C4-2B (cell line): ENCODE measurements around the gene LURAP1L.

ENCODE experiments used
- ZFX ChIP-seq: fragments of 450-650 bp; IDR thresholded peaks from 2 replicates; pipeline ENCODE4 v1.6.1; 2017
- TF ChIP-seq, protein P1 (sequence below): fragments of 450-650 bp; conservative IDR thresholded peaks from 2 replicates; pipeline ENCODE4 v1.5.1; 2017; ENCODE audit warnings: mild to moderate bottlenecking

DNA sequence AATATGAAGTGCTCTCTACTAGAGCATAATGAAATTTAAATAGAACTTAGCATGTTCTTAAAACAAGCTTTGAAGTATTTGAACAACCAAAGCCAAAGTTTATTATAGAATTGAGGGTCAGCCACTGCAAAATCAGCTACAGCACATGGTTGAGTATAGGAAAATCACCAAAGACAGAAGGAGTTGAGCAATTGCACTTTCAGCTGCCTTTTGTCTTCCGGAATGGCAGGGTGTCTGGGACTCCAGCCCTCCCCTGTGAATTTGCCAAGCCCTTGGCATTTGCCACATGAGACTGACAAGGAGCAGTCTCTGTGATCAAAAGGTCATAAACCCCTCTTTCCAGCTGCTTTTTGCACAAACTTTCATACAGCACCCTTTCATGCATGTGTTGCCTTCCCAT, 8.5 kb upstream of the LURAP1L start:
- TF ChIP-seq, protein P1, sequence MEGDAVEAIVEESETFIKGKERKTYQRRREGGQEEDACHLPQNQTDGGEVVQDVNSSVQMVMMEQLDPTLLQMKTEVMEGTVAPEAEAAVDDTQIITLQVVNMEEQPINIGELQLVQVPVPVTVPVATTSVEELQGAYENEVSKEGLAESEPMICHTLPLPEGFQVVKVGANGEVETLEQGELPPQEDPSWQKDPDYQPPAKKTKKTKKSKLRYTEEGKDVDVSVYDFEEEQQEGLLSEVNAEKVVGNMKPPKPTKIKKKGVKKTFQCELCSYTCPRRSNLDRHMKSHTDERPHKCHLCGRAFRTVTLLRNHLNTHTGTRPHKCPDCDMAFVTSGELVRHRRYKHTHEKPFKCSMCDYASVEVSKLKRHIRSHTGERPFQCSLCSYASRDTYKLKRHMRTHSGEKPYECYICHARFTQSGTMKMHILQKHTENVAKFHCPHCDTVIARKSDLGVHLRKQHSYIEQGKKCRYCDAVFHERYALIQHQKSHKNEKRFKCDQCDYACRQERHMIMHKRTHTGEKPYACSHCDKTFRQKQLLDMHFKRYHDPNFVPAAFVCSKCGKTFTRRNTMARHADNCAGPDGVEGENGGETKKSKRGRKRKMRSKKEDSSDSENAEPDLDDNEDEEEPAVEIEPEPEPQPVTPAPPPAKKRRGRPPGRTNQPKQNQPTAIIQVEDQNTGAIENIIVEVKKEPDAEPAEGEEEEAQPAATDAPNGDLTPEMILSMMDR: no peak
- no peak for TF ChIP-seq ZFX
